Karpas-422 (cell line): ENCODE data around the gene MOAP1. TPM values are rescaled to one million over a fixed set of nuclear protein-coding genes. Genes with fewer than 3 reads are reported as not detected.

Experiments used
- DNase-seq: peaks from one replicate; pipeline ENCODE4 v3.0.0-alpha.2; 2015
- H2AFZ ChIP-seq: fragments of 200-600 bp; sonication (generic); 2 replicates; pipeline ENCODE4 v1.6.1; 2014; ENCODE audit warnings: antibody characterized with exemption, low read length, mixed read lengths
- H3K27ac ChIP-seq: fragments of 200-600 bp; sonication (generic); 2 replicates; pipeline ENCODE4 v1.5.1; 2014; ENCODE audit warnings: mild to moderate bottlenecking, low read length, moderate library complexity
- H3K27me3 ChIP-seq: fragments of 200-600 bp; sonication (generic); 2 replicates; pipeline ENCODE4 v1.6.1; 2014; ENCODE audit warnings: low read length, mixed read lengths
- H3K36me3 ChIP-seq: fragments of 200-600 bp; sonication (generic); 2 replicates; pipeline ENCODE4 v1.6.1; 2014; ENCODE audit warnings: low read length, mixed read lengths; ENCODE audit not compliant: insufficient read depth
- H3K4me1 ChIP-seq: fragments of 200-600 bp; sonication (generic); 2 replicates; pipeline ENCODE4 v1.6.1; 2014; ENCODE audit warnings: mild to moderate bottlenecking, low read length, mixed read lengths
- H3K4me2 ChIP-seq: fragments of 200-600 bp; sonication (generic); 2 replicates; pipeline ENCODE4 v1.6.1; 2014; ENCODE audit warnings: low read length, low read depth, mild to moderate bottlenecking; ENCODE audit not compliant: poor library complexity, severe bottlenecking
- H3K4me3 ChIP-seq: fragments of 200-600 bp; sonication (generic); 2 replicates; pipeline ENCODE4 v1.5.1; 2014; ENCODE audit warnings: mild to moderate bottlenecking, antibody characterized with exemption, low read length, mixed read lengths
- H3K79me2 ChIP-seq: fragments of 200-600 bp; sonication (generic); 2 replicates; pipeline ENCODE4 v1.6.1; 2014; ENCODE audit warnings: mild to moderate bottlenecking, low read length, mixed read lengths
- H3K9ac ChIP-seq: fragments of 200-600 bp; sonication (generic); 2 replicates; pipeline ENCODE4 v1.6.0; 2014; ENCODE audit warnings: low read length
- H3K9me2 ChIP-seq: fragments of 200-600 bp; sonication (generic), shearing (Covaris generic); replicated peaks from 2 replicates; pipeline ENCODE4 v1.6.0; 2014; ENCODE audit warnings: mild to moderate bottlenecking, low read length, moderate library complexity; ENCODE audit not compliant: insufficient read depth
- H3K9me3 ChIP-seq: fragments of 300-700, 200-600 bp; sonication (generic); 2 replicates; pipeline ENCODE4 v1.6.1; 2014; ENCODE audit warnings: low read length, mixed read lengths
- H4K20me1 ChIP-seq: fragments of 200-600 bp; sonication (generic); 2 replicates; pipeline ENCODE4 v1.6.1; 2014; ENCODE audit warnings: mild to moderate bottlenecking, antibody characterized with exemption, low read length, low read depth; ENCODE audit not compliant: insufficient read depth
- total RNA-seq: library from RNA; depleted of rRNA; stranded (reverse); fragments of >200 nt; shearing (Covaris generic); gene quantifications from 2 replicates; pipeline ENCODE4 v1.2.3, GENCODE V29; 2014; ENCODE audit warnings: low replicate concordance

Gene MOAP1
- total RNA-seq, 1 experiment from 2014 or later, result 50.8 TPM

DNA sequence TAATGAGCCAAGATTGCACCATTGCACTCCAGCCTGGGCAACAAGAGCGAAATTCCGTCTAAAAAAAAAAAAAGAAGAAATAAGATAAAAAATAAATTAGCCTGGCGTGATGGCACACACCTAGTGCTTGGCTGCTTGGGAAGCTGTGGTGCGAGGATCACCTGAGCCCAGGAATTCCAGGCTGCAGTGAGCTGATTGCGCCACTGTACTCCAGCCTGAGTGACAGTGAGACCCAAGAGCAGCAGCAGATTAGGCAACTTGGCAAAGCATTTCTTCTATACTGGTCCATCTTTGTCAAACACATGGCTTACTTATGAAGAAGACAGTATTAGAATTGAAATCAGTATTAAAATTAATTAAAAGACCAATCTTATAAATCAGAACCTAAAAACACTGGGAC, 15.9 kb upstream of the MOAP1 start:
- Histone ChIP-seq H3K9me2 (no peaks in the 10 kb centered on the region), H3K36me3 (peaks cover 23% of the 10 kb centered on the region; the same call in 1 of the 2 replicates), H3K27me3 (no peaks in the 10 kb centered on the region), H2AFZ (no peak overlapping the region), H3K27ac (no peak overlapping the region), H3K9me3 (no peaks in the 10 kb centered on the region), H3K4me2 (no peak overlapping the region), H4K20me1 (no peaks in the 10 kb centered on the region), H3K79me2 (peaks cover 64% of the 10 kb centered on the region), H3K9ac (no peak overlapping the region), H3K4me1 (peaks cover 16% of the 10 kb centered on the region), H3K4me3 (no peak overlapping the region)
- DNase-seq, result no peak

DNA sequence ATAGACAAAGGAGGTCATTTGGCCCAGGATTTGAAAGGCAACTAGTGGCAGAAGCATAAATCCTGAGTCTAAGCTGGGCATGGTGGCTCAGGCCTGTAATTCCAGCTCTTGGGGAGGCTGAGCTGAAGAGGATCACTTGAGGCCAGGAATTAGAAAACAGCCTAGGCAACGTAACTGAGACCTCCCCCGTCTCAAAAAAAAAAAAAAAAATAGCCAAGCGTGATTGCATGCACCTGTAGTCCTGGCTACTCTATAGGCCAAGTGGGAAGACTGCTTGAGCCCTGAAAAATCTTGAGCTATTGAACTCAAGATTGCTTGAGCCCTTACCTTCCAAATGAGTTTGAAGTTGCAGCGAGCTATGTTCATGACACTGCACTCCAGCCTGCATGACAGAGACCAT, 14.3 kb upstream of the MOAP1 start:
- H3K27ac ChIP-seq, result no peak overlapping the region
- H3K27me3 ChIP-seq, result no peaks in the 10 kb centered on the region
- H3K9me3 ChIP-seq, result no peaks in the 10 kb centered on the region
- no peak for DNase-seq
- H3K4me1 ChIP-seq, result peaks cover 3% of the 10 kb centered on the region; the same call in 1 of the 2 replicates
- no peak overlapping the region for H3K4me3 ChIP-seq
- H3K36me3 ChIP-seq, result peaks cover 13% of the 10 kb centered on the region; the same call in 1 of the 2 replicates
- H2AFZ ChIP-seq, result no peak overlapping the region
- no peaks in the 10 kb centered on the region for H4K20me1 ChIP-seq
- H3K4me2 ChIP-seq, result no peak overlapping the region
- H3K9ac ChIP-seq, result no peak overlapping the region
- peaks cover 49% of the 10 kb centered on the region for H3K79me2 ChIP-seq
- H3K9me2 ChIP-seq, result no peaks in the 10 kb centered on the region

DNA sequence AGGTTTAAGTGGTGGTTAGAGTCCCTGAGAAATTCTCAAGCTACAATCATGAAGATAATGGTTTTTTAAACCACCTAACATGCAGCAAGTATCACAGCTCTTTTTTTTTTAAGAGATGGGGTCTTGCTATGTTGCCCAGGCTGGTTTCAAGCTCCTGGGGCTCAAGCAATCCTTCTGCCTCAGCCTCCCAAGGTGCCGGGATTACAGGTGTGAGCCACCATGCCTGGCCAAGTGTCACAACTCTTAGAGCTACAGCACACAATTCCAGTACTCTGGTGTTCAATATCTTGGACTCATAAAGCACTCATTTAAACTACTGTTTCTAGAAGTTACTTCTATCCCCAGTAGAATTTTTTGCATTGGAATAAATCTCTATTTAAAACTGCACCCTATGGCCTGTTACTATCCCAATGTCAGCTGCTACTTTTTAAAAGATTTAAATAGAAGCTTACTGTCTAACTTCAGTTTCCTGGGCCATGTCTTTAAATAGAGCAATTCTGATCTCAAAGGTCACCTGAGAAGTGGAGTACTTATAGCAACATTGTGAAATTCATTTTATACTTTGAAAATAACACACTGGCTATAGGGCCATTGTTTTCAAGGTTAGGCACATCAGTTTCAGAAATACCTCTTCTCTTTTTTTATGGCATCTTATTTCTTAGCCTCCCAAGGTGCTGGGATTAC, 10.8 kb upstream of the MOAP1 start:
- Histone ChIP-seq H3K79me2 (peaks cover 30% of the 10 kb centered on the region), H3K27me3 (no peaks in the 10 kb centered on the region), H4K20me1 (no peaks in the 10 kb centered on the region), H3K9me3 (no peaks in the 10 kb centered on the region), H3K9me2 (no peaks in the 10 kb centered on the region), H3K36me3 (no peaks in the 10 kb centered on the region; the same call in 1 of the 2 replicates), H3K9ac (no peak overlapping the region), H3K4me1 (no peaks in the 10 kb centered on the region), H2AFZ (no peak overlapping the region), H3K4me2 (no peak overlapping the region), H3K27ac (no peak overlapping the region), H3K4me3 (no peak overlapping the region)
- no peak for DNase-seq

DNA sequence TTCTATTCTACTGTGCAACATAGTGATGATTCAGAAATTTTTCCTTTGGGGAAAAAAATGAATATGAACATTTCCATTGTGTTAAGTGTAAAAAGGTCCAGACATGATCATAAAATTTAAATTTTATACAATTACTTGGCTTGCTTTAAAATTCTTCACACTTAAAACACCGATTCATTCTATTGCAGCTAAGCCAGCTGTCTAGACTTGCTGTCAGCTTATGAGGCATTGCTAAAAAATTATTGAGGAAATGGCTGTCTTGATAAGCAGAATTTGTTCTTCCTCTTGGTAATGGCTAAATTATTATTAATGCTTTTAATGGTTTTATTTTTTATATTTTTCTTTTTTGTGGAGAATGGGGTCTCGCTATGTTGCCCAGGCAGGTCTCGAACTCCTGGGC, 2.3 kb upstream of the MOAP1 start:
- Histone ChIP-seq H3K9me3 (no peaks in the 10 kb centered on the region), H3K79me2 (peaks cover 80% of the 10 kb centered on the region), H3K27ac (no peak overlapping the region), H2AFZ (no peak overlapping the region), H3K4me2 (peak overlapping the region; percentile 96), H3K9me2 (no peaks in the 10 kb centered on the region), H3K4me1 (peaks cover 28% of the 10 kb centered on the region), H4K20me1 (peaks cover 24% of the 10 kb centered on the region), H3K36me3 (peaks cover 39% of the 10 kb centered on the region; the same call in 1 of the 2 replicates), H3K4me3 (peak overlapping the region; percentile 98; the same call in 1 of the 2 replicates), H3K9ac (no peak overlapping the region), H3K27me3 (no peaks in the 10 kb centered on the region)
- DNase-seq, result no peak

DNA sequence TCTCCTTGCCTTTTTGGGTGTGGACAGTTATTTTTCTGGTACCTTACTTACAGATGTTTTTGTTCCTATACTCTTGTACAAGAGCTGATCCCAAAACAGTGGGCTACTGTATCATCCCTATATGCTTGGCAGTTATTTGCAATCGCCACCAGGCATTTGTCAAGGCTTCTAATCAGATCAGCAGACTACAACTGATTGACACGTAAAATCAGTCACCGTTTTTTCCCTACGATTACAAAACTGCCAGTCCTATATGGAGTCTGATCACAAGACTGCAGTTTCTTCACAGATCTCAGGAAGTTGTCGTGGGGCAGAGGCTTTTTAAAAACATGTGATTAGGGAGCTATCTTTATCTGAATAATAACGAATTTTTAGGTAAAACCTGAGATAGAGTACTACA, 1.8 kb upstream of the MOAP1 start:
- H3K27me3 ChIP-seq, result no peaks in the 10 kb centered on the region
- H3K4me2 ChIP-seq, result peak overlapping the region; percentile 96
- no peak overlapping the region for H3K27ac ChIP-seq
- H3K36me3 ChIP-seq, result peaks cover 43% of the 10 kb centered on the region; the same call in 1 of the 2 replicates
- DNase-seq, result no peak
- peaks cover 28% of the 10 kb centered on the region for H3K4me1 ChIP-seq
- H3K79me2 ChIP-seq, result peaks cover 76% of the 10 kb centered on the region
- H3K9me3 ChIP-seq, result no peaks in the 10 kb centered on the region
- H4K20me1 ChIP-seq, result peaks cover 27% of the 10 kb centered on the region
- H3K4me3 ChIP-seq, result peak overlapping the region; percentile 98
- H3K9me2 ChIP-seq, result no peaks in the 10 kb centered on the region
- H3K9ac ChIP-seq, result peak overlapping the region; percentile 94
- H2AFZ ChIP-seq, result no peak overlapping the region

DNA sequence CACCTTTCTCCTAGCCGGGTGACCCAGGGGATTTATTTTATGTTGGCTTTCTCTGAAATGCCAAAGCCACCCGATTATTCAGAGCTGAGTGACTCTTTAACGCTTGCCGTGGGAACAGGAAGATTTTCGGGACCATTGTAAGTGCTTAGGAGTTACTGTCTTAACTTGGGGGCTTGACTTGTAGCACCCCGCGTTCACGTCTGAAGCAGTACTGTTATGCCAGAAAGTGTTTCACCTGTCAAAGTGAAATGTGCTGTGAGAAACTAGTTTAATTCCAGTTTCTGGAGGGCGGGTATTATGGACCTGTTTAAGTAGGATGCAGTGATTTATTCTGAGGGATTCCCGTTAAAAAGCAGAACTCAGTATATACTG, 638 bp upstream of the MOAP1 start:
- H3K9me2 ChIP-seq, result no peaks in the 10 kb centered on the region
- peak; percentile 68 for DNase-seq

DNA sequence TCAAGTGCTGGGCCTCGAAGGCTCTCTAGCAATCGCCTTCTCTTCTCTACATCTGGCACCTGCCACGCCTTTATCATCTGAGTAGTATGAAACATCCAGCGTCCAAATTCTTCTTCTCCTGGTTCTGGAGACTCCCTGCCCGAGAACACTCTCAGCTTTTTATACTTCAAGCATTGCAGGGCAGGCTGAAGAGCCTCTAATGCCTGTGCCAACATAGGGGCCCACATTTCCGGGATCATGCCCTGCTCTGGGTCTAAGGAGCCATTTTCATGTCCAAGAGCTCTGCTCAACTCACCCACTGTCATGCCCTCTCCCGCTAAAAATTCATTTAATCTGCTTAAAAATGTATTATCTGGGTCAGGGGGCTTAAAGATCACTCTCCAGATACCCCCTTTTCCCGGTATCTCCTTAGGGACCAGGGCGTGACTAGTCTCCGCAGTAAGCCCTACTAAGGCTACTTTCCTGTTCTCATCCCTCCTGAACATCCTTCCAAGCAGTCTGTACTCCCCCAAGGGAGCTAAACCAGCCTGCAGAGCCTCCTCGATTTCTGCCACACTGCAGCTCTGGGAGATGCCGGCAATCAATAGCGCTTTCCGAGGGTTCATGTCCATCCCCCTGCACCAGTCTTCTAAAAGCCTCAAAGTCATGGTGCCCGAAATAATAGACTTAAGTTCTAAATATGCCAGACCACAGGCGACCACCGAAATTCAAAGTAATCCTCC, 940 bp downstream of the MOAP1 start:
- Histone ChIP-seq H3K79me2 (peaks cover 57% of the 10 kb centered on the region), H3K4me2 (peak overlapping the region; percentile 93), H3K9me3 (no peaks in the 10 kb centered on the region), H2AFZ (0 out of 2 replicates have a peak overlapping the region, but pooled peaks have one; percentile 72), H3K27me3 (no peaks in the 10 kb centered on the region), H3K4me3 (peak overlapping the region; percentile 98), H4K20me1 (peaks cover 27% of the 10 kb centered on the region), H3K4me1 (peaks cover 31% of the 10 kb centered on the region), H3K27ac (peak overlapping the region; percentile 68), H3K9ac (peak overlapping the region; percentile 94), H3K9me2 (no peaks in the 10 kb centered on the region), H3K36me3 (peaks cover 38% of the 10 kb centered on the region; the same call in 1 of the 2 replicates)
- DNase-seq, result no peak

More for the DNA sequence above, 638 bp upstream of the MOAP1 start:
- Histone ChIP-seq H3K36me3 (peaks cover 43% of the 10 kb centered on the region; the same call in 1 of the 2 replicates), H3K9ac (peak overlapping the region; percentile 94), H3K4me3 (peak overlapping the region; percentile 98), H3K9me3 (no peaks in the 10 kb centered on the region), H3K4me2 (peak overlapping the region; percentile 96), H3K27ac (peak overlapping the region; percentile 81), H2AFZ (peak overlapping the region; percentile 65; the same call in 1 of the 2 replicates), H4K20me1 (peaks cover 27% of the 10 kb centered on the region), H3K79me2 (peaks cover 71% of the 10 kb centered on the region), H3K27me3 (no peaks in the 10 kb centered on the region), H3K4me1 (peaks cover 30% of the 10 kb centered on the region)

DNA sequence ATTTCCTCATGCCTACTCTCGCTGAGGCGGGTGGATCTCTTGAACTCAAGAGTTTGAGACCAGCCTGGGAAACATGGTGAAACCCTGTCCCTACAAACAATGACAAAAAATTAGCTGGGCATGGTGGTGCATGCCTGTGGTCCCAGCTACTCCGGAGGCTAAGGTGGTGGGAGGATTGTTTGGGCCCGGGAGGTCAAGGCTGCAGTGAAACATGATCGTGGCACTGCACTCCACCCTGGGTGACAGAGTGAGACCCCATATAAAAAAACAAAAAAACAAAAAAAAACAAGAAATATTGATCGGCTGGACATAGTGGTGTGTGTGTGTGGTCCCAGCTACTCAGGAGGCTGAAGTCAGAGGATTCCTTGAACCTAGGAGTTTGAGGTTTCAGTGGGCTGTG, 9.2 kb downstream of the MOAP1 start:
- no peak overlapping the region for H3K27ac ChIP-seq
- no peak overlapping the region for H3K9ac ChIP-seq
- H3K79me2 ChIP-seq, result no peaks in the 10 kb centered on the region
- DNase-seq, result peak; percentile 26
- no peak overlapping the region for H3K4me2 ChIP-seq
- no peaks in the 10 kb centered on the region for H3K9me2 ChIP-seq
- no peaks in the 10 kb centered on the region for H3K27me3 ChIP-seq
- peaks cover 3% of the 10 kb centered on the region for H3K4me1 ChIP-seq
- H3K9me3 ChIP-seq, result no peaks in the 10 kb centered on the region
- H4K20me1 ChIP-seq, result no peaks in the 10 kb centered on the region
- H3K4me3 ChIP-seq, result no peak overlapping the region
- no peak overlapping the region for H2AFZ ChIP-seq
- no peaks in the 10 kb centered on the region for H3K36me3 ChIP-seq
